Mesenchymal stem cell (in vitro differentiated cells and primary cell): ENCODE data around the gene RPIA.
"Not testable (repeated sequence)": the region's sequence is repeated elsewhere in the genome, so short reads cannot be mapped to it uniquely, and the experiment has no call there.

Source experiments
- DNase-seq: peaks from one replicate; pipeline ENCODE4 v3.0.0-alpha.2; 2013
- H2AFZ ChIP-seq: one replicate; pipeline ENCODE4 v1.6.1; 2013; ENCODE audit warnings: low read depth, mild to moderate bottlenecking, control low read depth, inconsistent platforms, low read length, moderate library complexity
- H2AK5ac ChIP-seq: 2 replicates; pipeline ENCODE4 v1.6.1; 2013; ENCODE audit warnings: low read length, moderate library complexity, mild to moderate bottlenecking, inconsistent platforms; ENCODE audit not compliant: severe bottlenecking
- H2BK120ac ChIP-seq: one replicate; pipeline ENCODE4 v1.6.1; 2013; ENCODE audit warnings: low read depth, mild to moderate bottlenecking, inconsistent platforms, low read length, moderate library complexity
- H2BK12ac ChIP-seq, 2 experiments: one replicate each; pipeline ENCODE4 v1.6.1; 2013; ENCODE audit warnings: inconsistent platforms in 2 of 2, low read length in 2 of 2, mild to moderate bottlenecking in 2 of 2, moderate library complexity in 2 of 2, control low read depth in 1 of 2
- H2BK15ac ChIP-seq: one replicate; pipeline ENCODE4 v1.6.1; 2013; ENCODE audit warnings: mild to moderate bottlenecking, low read depth, inconsistent platforms; ENCODE audit not compliant: poor library complexity, severe bottlenecking
- H2BK5ac ChIP-seq: 2 replicates; pipeline ENCODE4 v1.6.1; 2013; ENCODE audit warnings: low read depth, mild to moderate bottlenecking, low read length, control low read depth, inconsistent platforms; ENCODE audit not compliant: poor library complexity, severe bottlenecking
- H3K14ac ChIP-seq, 2 experiments: one replicate each; pipeline ENCODE4 v1.6.1; 2013; ENCODE audit warnings: inconsistent platforms in 2 of 2, low read length in 2 of 2, control low read depth in 1 of 2, mild to moderate bottlenecking in 1 of 2, moderate library complexity in 1 of 2
- H3K18ac ChIP-seq, 2 experiments: one replicate each; pipeline ENCODE4 v1.6.1; 2013; ENCODE audit warnings: inconsistent platforms in 2 of 2, low read length in 2 of 2, control low read depth in 1 of 2, low read depth in 1 of 2, mild to moderate bottlenecking in 1 of 2
- H3K23ac ChIP-seq, 2 experiments: one replicate each; pipeline ENCODE4 v1.6.1; 2013; ENCODE audit warnings: inconsistent platforms in 2 of 2, low read length in 2 of 2, mild to moderate bottlenecking in 2 of 2, moderate library complexity in 2 of 2, control low read depth in 1 of 2
- H3K27ac ChIP-seq: 2 replicates; pipeline ENCODE4 v1.5.1; 2013; ENCODE audit warnings: mild to moderate bottlenecking, moderate library complexity, low read length, control low read depth, inconsistent platforms; ENCODE audit not compliant: poor library complexity, severe bottlenecking
- H3K27me3 ChIP-seq, 2 experiments: 2 replicates each; pipeline versions ENCODE4 v1.6.1 to v1.7.0; 2013; ENCODE audit warnings: low read length in 2 of 2, mild to moderate bottlenecking in 2 of 2, moderate library complexity in 2 of 2, control low read depth in 1 of 2, inconsistent platforms in 1 of 2; ENCODE audit not compliant: control insufficient read depth in 1 of 2, insufficient read depth in 1 of 2
- H3K36me3 ChIP-seq, 2 experiments: 2 replicates each; pipeline versions ENCODE4 v1.6.1 to v1.7.0; 2013; ENCODE audit warnings: low read length in 2 of 2, control low read depth in 1 of 2, inconsistent platforms in 1 of 2, low read depth in 1 of 2, mild to moderate bottlenecking in 1 of 2; ENCODE audit not compliant: insufficient read depth in 2 of 2, control insufficient read depth in 1 of 2
- H3K4ac ChIP-seq, 2 experiments: one replicate each; pipeline ENCODE4 v1.6.1; 2013; ENCODE audit warnings: inconsistent platforms in 2 of 2, low read length in 2 of 2, mild to moderate bottlenecking in 2 of 2, moderate library complexity in 2 of 2, control low read depth in 1 of 2, low read depth in 1 of 2
- H3K4me1 ChIP-seq: 2 replicates; pipeline ENCODE4 v1.6.1; 2013; ENCODE audit warnings: low read depth, low read length, control low read depth; ENCODE audit not compliant: control insufficient read depth, insufficient read depth
- H3K4me2 ChIP-seq: 2 replicates; pipeline ENCODE4 v1.6.1; 2013; ENCODE audit warnings: low read length, mild to moderate bottlenecking, inconsistent platforms; ENCODE audit not compliant: poor library complexity, severe bottlenecking
- H3K4me3 ChIP-seq, 2 experiments: 2 replicates each; pipeline versions ENCODE4 v1.5.1 to v1.7.0; 2013; ENCODE audit warnings: low read length in 2 of 2, mild to moderate bottlenecking in 2 of 2, control low read depth in 1 of 2, low read depth in 1 of 2; ENCODE audit not compliant: insufficient read depth in 1 of 2
- H3K79me1 ChIP-seq: replicated peaks from 2 replicates; pipeline ENCODE4 v1.6.1; 2013; ENCODE audit warnings: mild to moderate bottlenecking, control low read depth, low read length, inconsistent platforms; ENCODE audit not compliant: poor library complexity, severe bottlenecking
- H3K9ac ChIP-seq: 2 replicates; pipeline ENCODE4 v1.7.0; 2013; ENCODE audit warnings: mild to moderate bottlenecking, low read length, moderate library complexity
- H3K9me3 ChIP-seq: 2 replicates; pipeline ENCODE4 v1.7.0; 2013; ENCODE audit warnings: mild to moderate bottlenecking, low read length; ENCODE audit not compliant: control insufficient read depth
- H4K8ac ChIP-seq: one replicate; pipeline ENCODE4 v1.6.1; 2013; ENCODE audit warnings: inconsistent platforms, mild to moderate bottlenecking, low read length, moderate library complexity
- H4K91ac ChIP-seq: one replicate; pipeline ENCODE4 v1.6.1; 2013; ENCODE audit warnings: mild to moderate bottlenecking, low read length, inconsistent platforms
- WGBS: methylation state at CpG from one replicate; pipeline ENCODE4 v1.1.7; 2013; ENCODE audit warnings: mixed read lengths; 5-methylcytosine and 5-hydroxymethylcytosine counted together

RPIA gene

GRCh38 chr2:88755836-88756235 is 64.4 kb downstream of the RPIA start:
- no peak overlapping the region for H2AFZ ChIP-seq
- no peaks in the 10 kb centered on the region for H3K27me3 ChIP-seq
- H2BK120ac ChIP-seq, result no peak overlapping the region
- 96% methylated on average over 3 of the region's 3 CpGs for WGBS
- no peak overlapping the region for H3K4me2 ChIP-seq
- no peak overlapping the region for H3K23ac ChIP-seq
- H2AK5ac ChIP-seq, result no peak overlapping the region
- H2BK15ac ChIP-seq, result no peak overlapping the region
- DNase-seq, result no peak
- no peak overlapping the region for H3K9ac ChIP-seq
- no peak overlapping the region for H3K14ac ChIP-seq
- no peak overlapping the region for H4K8ac ChIP-seq
- H3K4me1 ChIP-seq, result no peaks in the 10 kb centered on the region
- H3K4ac ChIP-seq, result no peak overlapping the region
- H2BK5ac ChIP-seq, result no peak overlapping the region
- H3K79me1 ChIP-seq, result no peaks in the 10 kb centered on the region
- H3K36me3 ChIP-seq, result peaks cover 8 to 26% of the 10 kb centered on the region in 2 experiments
- H3K4me3 ChIP-seq, result no peak overlapping the region
- H2BK12ac ChIP-seq, result no peak overlapping the region
- H3K18ac ChIP-seq, result no peak overlapping the region
- H3K9me3 ChIP-seq, result peaks cover 12% of the 10 kb centered on the region
- H4K91ac ChIP-seq, result no peak overlapping the region
- no peak overlapping the region for H3K27ac ChIP-seq

DNA sequence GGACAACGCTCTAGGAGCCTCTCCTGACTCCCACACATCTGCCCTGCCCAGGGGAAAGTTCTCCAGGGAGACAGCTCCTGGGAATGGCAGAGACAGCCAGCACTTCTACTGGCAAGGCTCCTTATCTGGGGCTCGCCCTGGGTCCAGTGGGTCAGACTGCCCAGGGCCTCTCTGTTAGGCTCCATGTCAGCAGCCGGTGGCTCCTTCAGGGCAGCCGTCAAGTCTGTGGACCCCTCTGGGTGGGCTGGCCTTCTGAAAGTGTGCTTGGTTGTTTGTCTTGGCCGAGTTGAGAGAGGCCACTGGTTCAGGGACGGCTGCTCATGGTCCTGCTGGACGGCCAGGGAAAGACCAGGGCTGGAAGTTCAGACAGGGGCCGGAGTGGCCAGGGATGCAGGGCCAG is 65.6 kb downstream of the RPIA start:
- Histone ChIP-seq H2BK12ac (no peak overlapping the region), H3K36me3 (peaks cover 8 to 14% of the 10 kb centered on the region in 2 experiments), H3K27ac (no peak overlapping the region), H3K4ac (no peak overlapping the region), H2BK5ac (no peak overlapping the region), H2BK15ac (no peak overlapping the region), H3K4me3 (no peak overlapping the region), H4K91ac (no peak overlapping the region), H3K9me3 (peaks cover 12% of the 10 kb centered on the region), H4K8ac (no peak overlapping the region), H3K14ac (no peak overlapping the region), H3K4me1 (no peaks in the 10 kb centered on the region), H3K9ac (no peak overlapping the region), H2AFZ (no peak overlapping the region), H3K23ac (no peak overlapping the region), H2AK5ac (no peak overlapping the region), H3K79me1 (no peaks in the 10 kb centered on the region), H3K27me3 (no peaks in the 10 kb centered on the region), H3K18ac (no peak overlapping the region), H2BK120ac (no peak overlapping the region), H3K4me2 (no peak overlapping the region)
- DNase-seq, result no peak
- 91% methylated on average over 8 of the region's 8 CpGs for WGBS

DNA sequence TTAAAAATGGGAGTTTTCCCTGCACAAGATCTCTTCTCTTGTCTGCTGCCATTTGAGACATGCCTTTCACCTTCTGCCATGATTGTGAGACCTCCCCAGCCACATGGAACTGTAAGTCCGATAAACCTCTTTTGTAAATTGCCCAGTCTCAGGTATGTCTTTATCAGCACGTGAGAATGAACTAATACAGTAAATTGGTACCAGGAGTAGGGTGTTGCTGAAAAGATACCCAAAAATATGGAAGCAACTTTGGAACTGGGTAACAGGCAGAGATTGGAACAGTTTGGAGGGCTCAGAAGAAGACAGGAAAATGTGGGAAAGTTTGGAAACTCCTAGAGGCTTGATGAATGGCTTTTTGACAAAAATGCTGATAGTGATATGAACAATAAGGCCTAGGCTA is 67.2 kb downstream of the RPIA start:
- not testable (repeated sequence) for H3K36me3 ChIP-seq, H4K91ac ChIP-seq, H3K4me1 ChIP-seq, H2BK12ac ChIP-seq, H2AFZ ChIP-seq, H3K14ac ChIP-seq, H3K18ac ChIP-seq, H3K4ac ChIP-seq, H3K23ac ChIP-seq, H4K8ac ChIP-seq, H3K27me3 ChIP-seq, H3K4me3 ChIP-seq, H2AK5ac ChIP-seq, H3K9ac ChIP-seq, H3K27ac ChIP-seq, H2BK120ac ChIP-seq, H2BK15ac ChIP-seq, H2BK5ac ChIP-seq, H3K4me2 ChIP-seq, H3K79me1 ChIP-seq, DNase-seq
- H3K9me3 ChIP-seq, result peaks cover 12% of the 10 kb centered on the region
- 89% methylated on average over 2 of the region's 2 CpGs for WGBS

DNA sequence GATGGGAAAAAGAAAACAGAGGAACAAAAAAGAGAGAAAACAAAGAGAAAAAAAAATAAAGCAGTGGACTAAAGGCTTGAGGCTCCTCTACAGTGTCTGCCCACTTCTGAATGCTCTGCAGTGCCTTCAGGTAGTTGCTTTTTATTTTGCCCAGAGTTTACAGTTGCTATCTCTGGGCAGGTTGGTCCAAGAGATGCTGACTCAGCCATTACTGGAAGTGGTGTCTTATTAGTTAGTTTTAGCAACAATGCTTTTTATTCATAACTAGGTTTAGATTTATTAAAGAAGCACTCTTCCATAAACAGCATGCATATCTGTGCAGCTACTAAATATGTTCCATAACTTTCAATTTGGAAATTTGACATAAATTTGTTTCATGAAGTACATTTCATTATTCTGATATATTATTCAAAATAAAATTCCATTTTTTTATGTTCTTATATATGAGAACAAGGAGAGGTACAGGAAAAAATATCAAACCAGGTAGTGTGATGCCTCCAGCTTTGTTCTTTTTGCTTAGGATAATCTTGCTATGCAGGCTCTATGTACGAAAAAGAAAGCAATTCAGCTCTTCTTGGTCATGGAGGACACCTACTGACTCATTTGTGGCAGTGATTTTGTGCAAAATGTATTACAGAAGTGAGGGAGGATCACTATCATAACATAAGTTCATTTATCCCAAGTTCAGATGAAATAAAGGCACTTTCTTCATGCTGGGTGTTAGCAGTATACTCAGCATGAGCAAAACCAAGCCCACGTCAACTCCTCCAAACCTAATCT is 69.5 kb downstream of the RPIA start:
- H3K4me3 ChIP-seq, result no peak overlapping the region
- H3K14ac ChIP-seq, result no peak overlapping the region
- H3K27ac ChIP-seq, result no peak overlapping the region
- H2BK5ac ChIP-seq, result no peak overlapping the region
- H2AFZ ChIP-seq, result no peak overlapping the region
- peaks cover 11% of the 10 kb centered on the region for H3K4me1 ChIP-seq
- H3K79me1 ChIP-seq, result no peaks in the 10 kb centered on the region
- H3K4me2 ChIP-seq, result no peak overlapping the region
- no peak overlapping the region for H4K8ac ChIP-seq
- no peak overlapping the region for H3K9ac ChIP-seq
- no peak overlapping the region for H2BK120ac ChIP-seq
- WGBS, result 78% methylated on average over 2 of the region's 2 CpGs
- peaks cover 15 to 21% of the 10 kb centered on the region in 2 experiments for H3K27me3 ChIP-seq
- H2BK12ac ChIP-seq, result no peak overlapping the region
- H2BK15ac ChIP-seq, result no peak overlapping the region
- H3K23ac ChIP-seq, result no peak overlapping the region
- DNase-seq, result no peak
- H3K18ac ChIP-seq, result no peak overlapping the region
- no peak overlapping the region for H2AK5ac ChIP-seq
- peaks cover 0 to 4% of the 10 kb centered on the region in 2 experiments for H3K36me3 ChIP-seq
- no peak overlapping the region for H3K4ac ChIP-seq
- peaks cover 18% of the 10 kb centered on the region for H3K9me3 ChIP-seq
- no peak overlapping the region for H4K91ac ChIP-seq
